HepG2 (cell line): ENCODE data around the gene RNF14. TPM values are rescaled to one million over a fixed set of nuclear protein-coding genes. Genes with fewer than 3 reads are reported as not detected.

ENCODE experiments used
- CBFB ChIP-seq: sonication (generic); formaldehyde crosslinking; IDR thresholded peaks from 2 replicates; pipeline ENCODE4 v1.4.0; 2020; ENCODE audit warnings: missing genetic modification reagents
- CBX2 ChIP-seq, 2 experiments: fragments of 200-600 bp in 1 of 2; sonication (generic); formaldehyde crosslinking in 1 of 2; IDR thresholded peaks; 2 replicates each; pipeline versions ENCODE4 v1.7.0 to v1.8.1; 2018 to 2022; ENCODE audit warnings: low read depth in 2 of 2, low read length in 1 of 2, mild to moderate bottlenecking in 1 of 2, missing genetic modification reagents in 1 of 2
- CEBPG ChIP-seq: IDR thresholded peaks from 2 replicates; pipeline ENCODE4 v1.6.1; 2016
- EEA1 ChIP-seq: sonication (generic); formaldehyde crosslinking; IDR thresholded peaks from 2 replicates; pipeline ENCODE4 v1.5.1; 2020; ENCODE audit warnings: mild to moderate bottlenecking, missing genetic modification reagents, borderline replicate concordance
- FOXO1 ChIP-seq: sonication (generic); formaldehyde crosslinking; IDR thresholded peaks from 2 replicates; pipeline ENCODE4 v1.4.0; 2020; ENCODE audit warnings: missing genetic modification reagents
- NKX3-1 ChIP-seq: sonication (generic); formaldehyde crosslinking; IDR thresholded peaks from 2 replicates; pipeline ENCODE4 v1.5.0; 2020; ENCODE audit warnings: missing genetic modification reagents
- RORA ChIP-seq: sonication (generic); formaldehyde crosslinking; IDR thresholded peaks from 2 replicates; pipeline ENCODE4 v1.5.0; 2020; ENCODE audit warnings: mild to moderate bottlenecking, missing genetic modification reagents, moderate library complexity
- SCMH1 ChIP-seq: sonication (generic); formaldehyde crosslinking; IDR thresholded peaks from 2 replicates; pipeline ENCODE4 v1.9.0; 2021; ENCODE audit warnings: missing genetic modification reagents, mild to moderate bottlenecking, borderline replicate concordance
- SP140L ChIP-seq: sonication (generic); formaldehyde crosslinking; IDR thresholded peaks from 2 replicates; pipeline ENCODE4 v1.4.0; 2020; ENCODE audit warnings: missing genetic modification reagents, borderline replicate concordance
- U2AF1 ChIP-seq: fragments of 200-400 bp; formaldehyde crosslinking; optimal IDR thresholded peaks from 2 replicates; pipeline ENCODE3; 2017; ENCODE audit warnings: mild to moderate bottlenecking, low read depth, low read length
- ZNF207 ChIP-seq: fragments of 450-650 bp; IDR thresholded peaks from 2 replicates; pipeline ENCODE4 v1.6.1; 2016; ENCODE audit warnings: antibody characterized with exemption, borderline replicate concordance
- ZNF615 ChIP-seq: sonication (generic); formaldehyde crosslinking; IDR thresholded peaks from 2 replicates; pipeline ENCODE4 v1.5.0; 2020; ENCODE audit warnings: mild to moderate bottlenecking, missing genetic modification reagents, borderline replicate concordance
- ZNF629 ChIP-seq: sonication (generic); formaldehyde crosslinking; conservative IDR thresholded peaks from 2 replicates; pipeline ENCODE4 v1.5.0; 2020; ENCODE audit warnings: missing genetic modification reagents
- ZNF883 ChIP-seq: sonication (generic); formaldehyde crosslinking; IDR thresholded peaks from 2 replicates; pipeline ENCODE4 v1.5.1; 2020; ENCODE audit warnings: mild to moderate bottlenecking, missing genetic modification reagents; ENCODE audit errors: not compliant biosample characterization
- polyA plus RNA-seq, 8 experiments: library from polyadenylated mRNA; depleted of rRNA in 3 of 8; stranded (reverse) in 7 of 8; unstranded in 1 of 8; fragments of >200 nt; fragmentation: Illumina TruSeq in 4 of 8; extraction: Trizol in 4 of 8; gene quantifications; 2 replicates each; pipeline versions ENCODE4 v1.2.1 to v1.2.3, GENCODE V29; 2011 to 2016; ENCODE audit warnings: low read depth in 4 of 8, missing spikeins in 1 of 8, mixed read lengths in 1 of 8; ENCODE audit not compliant: insufficient read depth in 1 of 8
- total RNA-seq, 5 experiments: library from RNA; depleted of rRNA; stranded (reverse); fragments of >200 nt; fragmentation: Illumina TruSeq; extraction: Trizol; gene quantifications; 2 replicates each; pipeline ENCODE4 v1.2.3, GENCODE V29; 2016; ENCODE audit warnings: low read depth in 1 of 5
- TF ChIP-seq, protein P1 (sequence below): sonication (generic); formaldehyde crosslinking; IDR thresholded peaks from 2 replicates; pipeline ENCODE4 v1.4.0; 2020; ENCODE audit warnings: mild to moderate bottlenecking, missing genetic modification reagents
- TF ChIP-seq, protein P2 (sequence below): IDR thresholded peaks from 2 replicates; pipeline ENCODE4 v1.6.1; 2016; ENCODE audit warnings: missing biosample characterization, missing genetic modification reagents, low read depth
- TF ChIP-seq, protein P3 (sequence below), 2 experiments: sonication (generic) in 1 of 2; formaldehyde crosslinking in 1 of 2; IDR thresholded peaks; 2 replicates each; pipeline versions ENCODE4 v1.4.0 to v1.6.1; 2018 to 2020; ENCODE audit warnings: missing genetic modification reagents in 2 of 2, borderline replicate concordance in 1 of 2, low read depth in 1 of 2, mild to moderate bottlenecking in 1 of 2, missing biosample characterization in 1 of 2

The RNF14 gene
- total and polyA plus RNA-seq, 2 of the 13 experiments (the other 11 are each of a cell fraction or from before 2014, with no cell fraction given) = 11.3 to 28.1 TPM

DNA sequence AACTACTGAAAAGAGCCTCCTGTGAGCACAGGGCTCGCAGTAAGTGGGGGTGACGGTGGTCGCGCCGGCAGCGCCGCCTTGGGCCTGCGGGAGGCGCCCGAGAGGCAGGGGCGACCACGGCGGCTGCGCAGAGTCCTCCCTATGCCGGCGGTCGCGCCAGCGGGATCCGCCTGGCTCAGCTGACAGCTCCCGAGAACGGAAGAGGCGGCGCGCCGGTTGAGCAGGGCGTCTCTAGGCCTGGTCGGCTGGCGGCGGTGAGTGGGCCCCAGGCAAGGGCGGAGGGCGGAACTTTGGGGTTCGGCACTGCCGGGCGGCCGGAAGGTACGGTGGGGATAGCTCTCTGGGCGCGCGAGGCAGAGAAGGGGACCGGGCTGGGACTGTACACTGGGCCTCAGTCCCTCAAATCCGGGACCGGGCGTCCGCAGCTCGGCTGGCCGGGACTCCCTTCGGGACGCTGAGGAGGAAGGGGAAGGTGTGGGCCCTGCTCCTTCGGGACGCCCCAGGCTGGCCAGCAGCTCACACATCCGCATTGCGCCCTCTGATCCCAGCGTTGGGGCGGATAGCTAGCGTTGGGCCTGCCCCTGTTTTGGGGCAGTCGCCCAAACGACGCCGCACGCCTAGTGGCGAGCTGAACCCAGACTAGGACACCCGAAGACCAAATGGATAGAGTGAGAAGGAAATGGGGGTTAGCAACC is at the start of gene RNF14 (continued):
- TF ChIP-seq, protein P1, sequence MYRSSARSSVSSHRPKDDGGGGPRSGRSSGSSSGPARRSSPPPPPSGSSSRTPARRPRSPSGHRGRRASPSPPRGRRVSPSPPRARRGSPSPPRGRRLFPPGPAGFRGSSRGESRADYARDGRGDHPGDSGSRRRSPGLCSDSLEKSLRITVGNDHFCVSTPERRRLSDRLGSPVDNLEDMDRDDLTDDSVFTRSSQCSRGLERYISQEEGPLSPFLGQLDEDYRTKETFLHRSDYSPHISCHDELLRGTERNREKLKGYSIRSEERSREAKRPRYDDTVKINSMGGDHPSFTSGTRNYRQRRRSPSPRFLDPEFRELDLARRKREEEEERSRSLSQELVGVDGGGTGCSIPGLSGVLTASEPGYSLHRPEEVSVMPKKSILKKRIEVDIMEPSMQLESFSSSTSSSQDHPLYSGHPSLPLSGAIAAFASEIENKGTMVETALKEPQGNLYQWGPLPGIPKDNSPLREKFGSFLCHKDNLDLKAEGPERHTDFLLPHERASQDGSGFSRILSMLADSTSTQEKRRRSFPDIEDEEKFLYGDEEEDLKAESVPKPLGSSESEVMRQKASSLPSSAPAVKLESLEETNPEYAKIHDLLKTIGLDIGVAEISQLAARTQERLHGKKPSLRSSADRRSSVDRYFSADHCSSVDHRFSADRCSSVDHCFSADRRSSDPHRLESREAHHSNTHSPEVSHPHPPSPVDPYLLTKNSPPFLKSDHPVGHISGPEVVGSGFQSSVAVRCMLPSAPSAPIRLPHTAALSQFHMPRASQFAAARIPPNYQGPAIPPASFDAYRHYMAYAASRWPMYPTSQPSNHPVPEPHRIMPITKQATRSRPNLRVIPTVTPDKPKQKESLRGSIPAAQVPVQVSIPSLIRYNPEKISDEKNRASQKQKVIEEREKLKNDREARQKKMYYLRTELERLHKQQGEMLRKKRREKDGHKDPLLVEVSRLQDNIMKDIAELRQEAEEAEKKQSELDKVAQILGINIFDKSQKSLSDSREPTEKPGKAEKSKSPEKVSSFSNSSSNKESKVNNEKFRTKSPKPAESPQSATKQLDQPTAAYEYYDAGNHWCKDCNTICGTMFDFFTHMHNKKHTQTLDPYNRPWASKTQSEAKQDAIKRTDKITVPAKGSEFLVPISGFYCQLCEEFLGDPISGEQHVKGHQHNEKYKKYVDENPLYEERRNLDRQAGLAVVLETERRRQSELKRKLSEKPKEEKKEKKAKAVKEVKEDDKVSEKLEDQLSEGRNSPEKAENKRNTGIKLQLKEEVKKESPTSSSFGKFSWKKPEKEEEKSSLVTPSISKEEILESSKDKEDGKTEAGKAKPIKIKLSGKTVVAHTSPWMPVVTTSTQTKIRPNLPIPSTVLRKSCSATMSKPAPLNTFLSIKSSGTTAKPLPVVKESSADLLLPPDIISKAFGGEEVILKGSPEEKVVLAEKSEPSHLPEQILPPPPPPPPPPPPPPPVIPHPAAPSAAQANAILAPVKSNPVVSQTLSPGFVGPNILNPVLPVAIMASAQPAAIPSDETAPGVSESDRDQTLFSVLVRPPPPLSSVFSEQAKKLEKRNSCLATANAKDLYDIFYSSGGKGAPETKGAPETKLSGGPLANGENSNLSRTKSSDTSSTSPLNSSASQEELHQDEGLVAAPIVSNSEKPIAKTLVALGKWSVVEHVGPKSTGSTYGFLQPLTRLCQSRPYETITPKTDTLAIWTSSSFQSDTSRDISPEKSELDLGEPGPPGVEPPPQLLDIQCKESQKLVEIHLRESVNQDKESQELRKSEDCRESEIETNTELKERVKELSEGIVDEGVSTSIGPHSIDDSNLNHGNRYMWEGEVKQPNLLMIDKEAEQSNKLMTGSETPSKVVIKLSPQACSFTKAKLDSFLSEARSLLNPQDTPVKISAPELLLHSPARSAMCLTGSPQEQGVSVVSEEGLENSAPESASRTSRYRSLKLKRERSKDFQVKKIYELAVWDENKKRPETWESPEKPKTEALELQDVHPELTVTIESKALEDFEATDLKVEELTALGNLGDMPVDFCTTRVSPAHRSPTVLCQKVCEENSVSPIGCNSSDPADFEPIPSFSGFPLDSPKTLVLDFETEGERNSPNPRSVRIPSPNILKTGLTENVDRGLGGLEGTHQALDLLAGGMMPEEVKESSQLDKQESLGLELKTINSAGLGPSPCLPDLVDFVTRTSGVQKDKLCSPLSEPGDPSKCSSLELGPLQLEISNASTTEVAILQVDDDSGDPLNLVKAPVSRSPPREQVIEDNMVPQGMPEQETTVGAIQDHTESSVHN (CRISPR knock-in tag) = no peak
- TF ChIP-seq U2AF1 (peak; percentile 93), EEA1 (CRISPR knock-in tag) (0 out of 2 replicates have a peak, but pooled peaks have one; percentile 49), SP140L (CRISPR knock-in tag) (peak; percentile 68; the same call in 1 of the 2 replicates), CEBPG (no peak), RORA (CRISPR knock-in tag) (peak; percentile 55; the same call in 1 of the 2 replicates), ZNF615 (CRISPR knock-in tag) (no peak), ZNF629 (CRISPR knock-in tag) (peak; percentile 18), ZNF207 (no peak), SCMH1 (CRISPR knock-in tag) (no peak), ZNF883 (peak; percentile 79), CBFB (CRISPR knock-in tag) (no peak; the same call in 1 of the 2 replicates), NKX3-1 (peak; percentile 79; the same call in 1 of the 2 replicates), CBX2 (IDR thresholded peaks at IDR 0.05; ENCODE audit: low read depth, low read length) (no peak), CBX2 (CRISPR knock-in tag; IDR thresholded peaks at IDR 0.05; ENCODE audit: low read depth) (0 out of 2 replicates have a peak, but pooled peaks have one; percentile 26), FOXO1 (no peak; the same call in 1 of the 2 replicates)
- TF ChIP-seq, protein P2, sequence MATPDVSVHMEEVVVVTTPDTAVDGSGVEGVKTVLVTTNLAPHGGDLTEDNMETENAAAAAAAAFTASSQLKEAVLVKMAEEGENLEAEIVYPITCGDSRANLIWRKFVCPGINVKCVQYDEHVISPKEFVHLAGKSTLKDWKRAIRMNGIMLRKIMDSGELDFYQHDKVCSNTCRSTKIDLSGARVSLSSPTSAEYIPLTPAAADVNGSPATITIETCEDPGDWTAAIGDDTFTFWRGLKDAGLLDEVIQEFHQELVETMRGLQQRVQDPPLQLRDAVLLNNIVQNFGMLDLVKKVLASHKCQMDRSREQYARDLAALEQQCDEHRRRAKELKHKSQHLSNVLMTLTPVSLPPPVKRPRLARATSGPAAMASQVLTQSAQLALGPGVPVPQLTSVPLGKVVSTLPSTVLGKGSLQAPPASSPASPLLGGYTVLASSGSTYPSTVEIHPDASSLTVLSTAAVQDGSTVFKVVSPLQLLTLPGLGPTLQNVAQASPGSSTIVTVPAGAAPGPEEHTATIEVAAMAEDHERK (CRISPR knock-in tag) = 0 out of 2 replicates have a peak, but pooled peaks have one; percentile 40
- TF ChIP-seq, protein P3, sequence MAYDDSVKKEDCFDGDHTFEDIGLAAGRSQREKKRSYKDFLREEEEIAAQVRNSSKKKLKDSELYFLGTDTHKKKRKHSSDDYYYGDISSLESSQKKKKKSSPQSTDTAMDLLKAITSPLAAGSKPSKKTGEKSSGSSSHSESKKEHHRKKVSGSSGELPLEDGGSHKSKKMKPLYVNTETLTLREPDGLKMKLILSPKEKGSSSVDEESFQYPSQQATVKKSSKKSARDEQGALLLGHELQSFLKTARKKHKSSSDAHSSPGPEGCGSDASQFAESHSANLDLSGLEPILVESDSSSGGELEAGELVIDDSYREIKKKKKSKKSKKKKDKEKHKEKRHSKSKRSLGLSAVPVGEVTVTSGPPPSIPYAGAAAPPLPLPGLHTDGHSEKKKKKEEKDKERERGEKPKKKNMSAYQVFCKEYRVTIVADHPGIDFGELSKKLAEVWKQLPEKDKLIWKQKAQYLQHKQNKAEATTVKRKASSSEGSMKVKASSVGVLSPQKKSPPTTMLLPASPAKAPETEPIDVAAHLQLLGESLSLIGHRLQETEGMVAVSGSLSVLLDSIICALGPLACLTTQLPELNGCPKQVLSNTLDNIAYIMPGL (CRISPR knock-in tag; IDR thresholded peaks at IDR 0.05; ENCODE audit: borderline replicate concordance in 1 of 2, low read depth in 1 of 2) = peak; percentile 93 to 99
